DOHH2 (cell line): Measurements from ENCODE around the gene E2F3.

Experiments
- EZH2phosphoT487 ChIP-seq: fragments of 200-600 bp; sonication (generic); IDR thresholded peaks from 2 replicates; pipeline ENCODE4 v1.6.1; 2017; ENCODE audit warnings: borderline replicate concordance, mild to moderate bottlenecking, antibody characterized with exemption, low read length, moderate library complexity, mixed read lengths
- TF ChIP-seq, protein P1 (sequence below): fragments of 200-600 bp; sonication (generic); IDR thresholded peaks from one replicate; pipeline ENCODE4 v1.5.1; 2014; ENCODE audit warnings: antibody characterized with exemption, mild to moderate bottlenecking, low read depth, low read length; ENCODE audit not compliant: poor library complexity, severe bottlenecking

DNA sequence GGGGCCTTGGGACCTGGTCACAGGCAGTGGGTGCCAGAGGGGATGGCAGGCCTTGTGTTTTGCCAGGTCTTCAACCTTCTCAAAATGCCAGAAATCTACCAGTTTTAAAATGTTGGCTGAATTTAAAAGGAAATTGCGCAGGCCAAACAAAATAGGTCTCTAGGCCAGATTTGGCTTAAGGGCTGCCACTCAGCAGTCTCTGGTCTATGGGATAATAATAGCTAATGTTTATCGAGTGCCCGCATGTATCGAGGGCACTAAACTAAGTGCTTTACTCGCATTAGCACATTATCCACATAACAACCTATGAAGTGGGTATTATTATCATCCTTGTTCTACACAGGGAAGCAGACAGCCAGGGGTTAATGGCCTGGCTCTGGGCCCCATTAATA, 11.0 kb downstream of the E2F3 start:
- TF ChIP-seq, protein P1, sequence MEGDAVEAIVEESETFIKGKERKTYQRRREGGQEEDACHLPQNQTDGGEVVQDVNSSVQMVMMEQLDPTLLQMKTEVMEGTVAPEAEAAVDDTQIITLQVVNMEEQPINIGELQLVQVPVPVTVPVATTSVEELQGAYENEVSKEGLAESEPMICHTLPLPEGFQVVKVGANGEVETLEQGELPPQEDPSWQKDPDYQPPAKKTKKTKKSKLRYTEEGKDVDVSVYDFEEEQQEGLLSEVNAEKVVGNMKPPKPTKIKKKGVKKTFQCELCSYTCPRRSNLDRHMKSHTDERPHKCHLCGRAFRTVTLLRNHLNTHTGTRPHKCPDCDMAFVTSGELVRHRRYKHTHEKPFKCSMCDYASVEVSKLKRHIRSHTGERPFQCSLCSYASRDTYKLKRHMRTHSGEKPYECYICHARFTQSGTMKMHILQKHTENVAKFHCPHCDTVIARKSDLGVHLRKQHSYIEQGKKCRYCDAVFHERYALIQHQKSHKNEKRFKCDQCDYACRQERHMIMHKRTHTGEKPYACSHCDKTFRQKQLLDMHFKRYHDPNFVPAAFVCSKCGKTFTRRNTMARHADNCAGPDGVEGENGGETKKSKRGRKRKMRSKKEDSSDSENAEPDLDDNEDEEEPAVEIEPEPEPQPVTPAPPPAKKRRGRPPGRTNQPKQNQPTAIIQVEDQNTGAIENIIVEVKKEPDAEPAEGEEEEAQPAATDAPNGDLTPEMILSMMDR = no peak
- TF ChIP-seq EZH2phosphoT487 = no peak
